ENCODE results near the gene CLRN3. TPM values are rescaled to one million over a fixed set of nuclear protein-coding genes. Genes with fewer than 3 reads are reported as not detected.

The CLRN3 gene
- total and polyA plus RNA-seq, 2 of the 8 experiments (the other 6 are each of a cell fraction or from before 2014, with no cell fraction given), result not detected

- Histone ChIP-seq H3K14ac (ENCODE audit: insufficient read length) (no peak overlapping the region), H3K79me2 (ENCODE audit: control insufficient read depth in 1 of 2, insufficient read depth in 2 of 2, low read length in 2 of 2) (no peaks in the 10 kb centered on the region), H4K91ac (replicated peaks; ENCODE audit: insufficient read length, low read length) (no peak overlapping the region), H3K18ac (ENCODE audit: extremely low read depth, low read length) (no peak overlapping the region), H4K8ac (ENCODE audit: extremely low read depth, insufficient read depth, low read length) (no peak overlapping the region), H2BK12ac (ENCODE audit: low read depth, low read length) (no peak overlapping the region), H3K27me3 (replicated peaks in 1 of 4; ENCODE audit: control insufficient read depth in 3 of 4, extremely low read depth in 1 of 4, insufficient read depth in 3 of 4, low read length in 3 of 4) (no peaks in the 10 kb centered on the region), H2AFZ (ENCODE audit: low read length) (no peak overlapping the region; the same call in 1 of the 2 replicates), H4K20me1 (replicated peaks in 1 of 2; ENCODE audit: control insufficient read depth in 1 of 2, insufficient read depth in 2 of 2, low read length in 2 of 2) (no peaks in the 10 kb centered on the region), H3K27ac (ENCODE audit: low read depth, low read length) (no peak overlapping the region), H4K5ac (ENCODE audit: insufficient read length, low read depth, low read length) (no peak overlapping the region), H3K23ac (ENCODE audit: insufficient read length) (no peak overlapping the region), H2BK20ac (ENCODE audit: low read length) (no peak overlapping the region), H3K79me1 (ENCODE audit: low read depth, low read length) (no peaks in the 10 kb centered on the region), H3K9ac (replicated peaks in 1 of 4; ENCODE audit: extremely low read depth in 1 of 4, low read depth in 3 of 4, low read length in 3 of 4) (no peak overlapping the region), H2BK5ac (ENCODE audit: low read depth, low read length) (no peak overlapping the region), H2BK120ac (replicated peaks; ENCODE audit: low read depth, low read length) (no peak overlapping the region), H2AK5ac (ENCODE audit: low read depth, low read length) (no peak overlapping the region), H3K36me3 (ENCODE audit: control insufficient read depth in 2 of 4, insufficient read depth in 4 of 4, low read length in 3 of 4) (no peaks in the 10 kb centered on the region), H3K4me3 (ENCODE audit: extremely low read depth in 1 of 4, insufficient read depth in 2 of 4, low read depth in 3 of 4, low read length in 4 of 4) (no peak overlapping the region), H3K4me1 (replicated peaks in 1 of 4; ENCODE audit: control insufficient read depth in 3 of 4, insufficient read depth in 4 of 4, low read length in 3 of 4) (no peaks in the 10 kb centered on the region), H3K9me3 (ENCODE audit: insufficient read depth in 2 of 2, low read depth in 1 of 2, low read length in 1 of 2) (no peaks in the 10 kb centered on the region), H3K56ac (replicated peaks; ENCODE audit: insufficient read length, low read depth, low read length) (no peak overlapping the region), H2BK15ac (ENCODE audit: low read length) (no peak overlapping the region), H3K4me2 (ENCODE audit: insufficient read depth in 1 of 2, low read depth in 2 of 2, low read length in 2 of 2) (no peak overlapping the region), H3K23me2 (ENCODE audit: low read depth, low read length) (no peaks in the 10 kb centered on the region), H3K4ac (replicated peaks; ENCODE audit: insufficient read length, low read depth, low read length) (no peak overlapping the region)
- FAIRE-seq (no peak), DNase-seq (ENCODE audit: low read depth in 1 of 2, low spot score in 2 of 2) (no peak)
- CTCF ChIA-PET (ENCODE audit: partially characterized antibody), result interaction anchor here (0.5 to 1.9 kb wide), 9 partner anchors 9 to 99 kb away, joined by 3 to 14 read pairs (median 4); no protein-coding TSS in a partner anchor
- POLR2A ChIA-PET (ENCODE audit: partially characterized antibody), result no interaction called here
- 92% methylated on average over 6 of the region's 6 CpGs; no CpG with 5 or more reads in 1 of the 2 experiments for WGBS, 2 experiments (ENCODE audit: extremely low coverage in 1 of 2, insufficient coverage in 1 of 2, insufficient read length in 1 of 2, insufficient replicate concordance in 2 of 2, low coverage in 1 of 2, low lambda C conversion rate in 2 of 2, missing lambda C conversion rate in 1 of 2)
- TF ChIP-seq BRCA1 (IDR thresholded peaks at IDR 0.05; ENCODE audit: low read depth, low read length), result no peak
- TF ChIP-seq FOSL1 (IDR thresholded peaks at IDR 0.05; ENCODE audit: insufficient read depth, low read depth, low read length), result no peak
- no peak for TF ChIP-seq SIX5 (IDR thresholded peaks at IDR 0.05; ENCODE audit: low read depth, low read length)
- TF ChIP-seq TCF12 (IDR thresholded peaks at IDR 0.05; ENCODE audit: low read depth, low read length), result no peak
- no peak for TF ChIP-seq TAF7 (optimal IDR thresholded peaks at IDR 0.05; ENCODE audit: borderline replicate concordance, low read depth, low read length)
- TF ChIP-seq RFX5 (IDR thresholded peaks at IDR 0.05; ENCODE audit: borderline replicate concordance, low read depth, low read length), result no peak
- no peak for TF ChIP-seq MAX (IDR thresholded peaks at IDR 0.05)
Measured at GRCh38 chr10:127925471-127926207, 32.9 kb upstream of the CLRN3 start.

Data from H1 (cell line).